Neural cell (in vitro differentiated cells): ENCODE data around the gene MPP3. TPM values are rescaled to one million over a fixed set of nuclear protein-coding genes. Genes with fewer than 3 reads are reported as not detected.
A peak's percentile ranks its signal among the peaks of the same experiment; 100 is the strongest.

Experiments used
- H2AFZ ChIP-seq: fragments of 200-600, 300-800 bp; sonication (generic), shearing (Covaris generic); 2 replicates; pipeline ENCODE4 v1.6.0; 2014; ENCODE audit warnings: low read depth, mild to moderate bottlenecking, antibody characterized with exemption, low read length, moderate library complexity
- H3F3A ChIP-seq: fragments of 200-600 bp; shearing (Covaris generic); 2 replicates; pipeline ENCODE4 v1.6.1; 2016; ENCODE audit warnings: mild to moderate bottlenecking, moderate library complexity, mixed read lengths, antibody characterized with exemption, low read length; ENCODE audit not compliant: insufficient read depth, poor library complexity, severe bottlenecking
- H3K27ac ChIP-seq: fragments of 200-600, 300-800 bp; sonication (generic), shearing (Covaris generic); 2 replicates; pipeline ENCODE4 v1.5.1; 2014; ENCODE audit warnings: mild to moderate bottlenecking, low read length, moderate library complexity
- H3K27me3 ChIP-seq: fragments of 300-800, 200-600 bp; sonication (generic), shearing (Covaris generic); 2 replicates; pipeline ENCODE4 v1.6.0; 2014; ENCODE audit warnings: mild to moderate bottlenecking, low read depth, low read length, moderate library complexity; ENCODE audit not compliant: insufficient read depth
- H3K36me3 ChIP-seq: fragments of 300-800, 200-600 bp; sonication (generic), shearing (Covaris generic); 2 replicates; pipeline ENCODE4 v1.5.1; 2014; ENCODE audit warnings: mild to moderate bottlenecking, antibody characterized with exemption, low read length, moderate library complexity; ENCODE audit not compliant: insufficient read depth
- H3K4me2 ChIP-seq: fragments of 300-800, 200-600 bp; sonication (generic), shearing (Covaris generic); 2 replicates; pipeline ENCODE4 v1.6.0; 2014; ENCODE audit warnings: mild to moderate bottlenecking, low read length
- H3K4me3 ChIP-seq: fragments of 300-800, 200-600 bp; sonication (generic), shearing (Covaris generic); 2 replicates; pipeline ENCODE4 v1.5.1; 2014; ENCODE audit warnings: mild to moderate bottlenecking, low read length, moderate library complexity
- H3K79me2 ChIP-seq: fragments of 200-600 bp; shearing (Covaris generic); replicated peaks from 2 replicates; pipeline ENCODE4 v1.6.0; 2014; ENCODE audit warnings: mild to moderate bottlenecking, low read length, moderate library complexity; ENCODE audit not compliant: insufficient read depth
- H3K9ac ChIP-seq: fragments of 300-800, 200-600 bp; sonication (generic), shearing (Covaris generic); 2 replicates; pipeline ENCODE4 v1.6.1; 2016; ENCODE audit warnings: mild to moderate bottlenecking, low read length, mixed read lengths
- H3K9me2 ChIP-seq: fragments of 200-600 bp; shearing (Covaris generic); 2 replicates; pipeline ENCODE4 v1.6.1; 2016; ENCODE audit warnings: mild to moderate bottlenecking, low read length, mixed read lengths; ENCODE audit not compliant: insufficient read depth
- H3K9me3 ChIP-seq: fragments of 200-600, 300-800 bp; sonication (generic), shearing (Covaris generic); 2 replicates; pipeline ENCODE4 v1.6.1; 2016; ENCODE audit warnings: mild to moderate bottlenecking, mixed run types, low read length, moderate library complexity, mixed read lengths
- H4K20me1 ChIP-seq: fragments of 200-600 bp; shearing (Covaris generic); 2 replicates; pipeline ENCODE4 v1.6.1; 2016; ENCODE audit warnings: mild to moderate bottlenecking, mixed run types; ENCODE audit not compliant: insufficient read depth
- EP300 ChIP-seq: fragments of 450-650 bp; conservative IDR thresholded peaks from 2 replicates; pipeline ENCODE4 v1.6.1; 2014; ENCODE audit warnings: antibody characterized with exemption, mild to moderate bottlenecking, moderate library complexity; ENCODE audit not compliant: poor library complexity, severe bottlenecking
- EZH2 ChIP-seq: fragments of 200-600, 300-800 bp; shearing (Covaris generic), sonication (generic); IDR thresholded peaks from 2 replicates; pipeline ENCODE4 v1.6.1; 2014; ENCODE audit warnings: antibody characterized with exemption, low read length, borderline replicate concordance, mild to moderate bottlenecking; ENCODE audit not compliant: insufficient read depth, poor library complexity, severe bottlenecking
- MXI1 ChIP-seq: fragments of 450-650 bp; conservative IDR thresholded peaks from 2 replicates; pipeline ENCODE4 v1.6.1; 2014; ENCODE audit warnings: antibody characterized with exemption, mild to moderate bottlenecking; ENCODE audit not compliant: poor library complexity, severe bottlenecking
- POLR2AphosphoS5 ChIP-seq: IDR thresholded peaks from 2 replicates; pipeline ENCODE4 v1.6.1; 2012
- RAD21 ChIP-seq: fragments of 450-650 bp; conservative IDR thresholded peaks from 2 replicates; pipeline ENCODE4 v1.6.1; 2014; ENCODE audit warnings: antibody characterized with exemption, mild to moderate bottlenecking, moderate library complexity
- SMC3 ChIP-seq: fragments of 450-650 bp; conservative IDR thresholded peaks from 2 replicates; pipeline ENCODE4 v1.6.1; 2014; ENCODE audit warnings: antibody characterized with exemption, mild to moderate bottlenecking, moderate library complexity; ENCODE audit not compliant: poor library complexity
- TAF1 ChIP-seq: IDR thresholded peaks from 2 replicates; pipeline ENCODE4 v1.6.1; 2012; ENCODE audit warnings: low read depth
- polyA minus RNA-seq: library from RNA; depleted of rRNA, polyadenylated mRNA; stranded (reverse); fragments of >200 nt; gene quantifications from 2 replicates; pipeline ENCODE4 v1.2.3, GENCODE V29; 2014
- polyA plus RNA-seq: library from polyadenylated mRNA; depleted of rRNA; stranded (reverse); fragments of >200 nt; gene quantifications from 2 replicates; pipeline ENCODE4 v1.2.3, GENCODE V29; 2014
- TF ChIP-seq, protein P1 (sequence below): IDR thresholded peaks from 2 replicates; pipeline ENCODE4 v1.6.1; 2012; ENCODE audit warnings: borderline replicate concordance
- TF ChIP-seq, protein P2 (sequence below): fragments of 450-650 bp; IDR thresholded peaks from 2 replicates; pipeline ENCODE4 v1.5.1; 2014; ENCODE audit warnings: antibody characterized with exemption, mild to moderate bottlenecking, moderate library complexity; ENCODE audit not compliant: poor library complexity, severe bottlenecking

Gene MPP3, protein sequence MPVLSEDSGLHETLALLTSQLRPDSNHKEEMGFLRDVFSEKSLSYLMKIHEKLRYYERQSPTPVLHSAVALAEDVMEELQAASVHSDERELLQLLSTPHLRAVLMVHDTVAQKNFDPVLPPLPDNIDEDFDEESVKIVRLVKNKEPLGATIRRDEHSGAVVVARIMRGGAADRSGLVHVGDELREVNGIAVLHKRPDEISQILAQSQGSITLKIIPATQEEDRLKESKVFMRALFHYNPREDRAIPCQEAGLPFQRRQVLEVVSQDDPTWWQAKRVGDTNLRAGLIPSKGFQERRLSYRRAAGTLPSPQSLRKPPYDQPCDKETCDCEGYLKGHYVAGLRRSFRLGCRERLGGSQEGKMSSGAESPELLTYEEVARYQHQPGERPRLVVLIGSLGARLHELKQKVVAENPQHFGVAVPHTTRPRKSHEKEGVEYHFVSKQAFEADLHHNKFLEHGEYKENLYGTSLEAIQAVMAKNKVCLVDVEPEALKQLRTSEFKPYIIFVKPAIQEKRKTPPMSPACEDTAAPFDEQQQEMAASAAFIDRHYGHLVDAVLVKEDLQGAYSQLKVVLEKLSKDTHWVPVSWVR
- 48.1 and 67.2 TPM in 2 replicates for polyA plus RNA-seq
- 40.2 and 41.6 TPM in 2 replicates for polyA minus RNA-seq

DNA sequence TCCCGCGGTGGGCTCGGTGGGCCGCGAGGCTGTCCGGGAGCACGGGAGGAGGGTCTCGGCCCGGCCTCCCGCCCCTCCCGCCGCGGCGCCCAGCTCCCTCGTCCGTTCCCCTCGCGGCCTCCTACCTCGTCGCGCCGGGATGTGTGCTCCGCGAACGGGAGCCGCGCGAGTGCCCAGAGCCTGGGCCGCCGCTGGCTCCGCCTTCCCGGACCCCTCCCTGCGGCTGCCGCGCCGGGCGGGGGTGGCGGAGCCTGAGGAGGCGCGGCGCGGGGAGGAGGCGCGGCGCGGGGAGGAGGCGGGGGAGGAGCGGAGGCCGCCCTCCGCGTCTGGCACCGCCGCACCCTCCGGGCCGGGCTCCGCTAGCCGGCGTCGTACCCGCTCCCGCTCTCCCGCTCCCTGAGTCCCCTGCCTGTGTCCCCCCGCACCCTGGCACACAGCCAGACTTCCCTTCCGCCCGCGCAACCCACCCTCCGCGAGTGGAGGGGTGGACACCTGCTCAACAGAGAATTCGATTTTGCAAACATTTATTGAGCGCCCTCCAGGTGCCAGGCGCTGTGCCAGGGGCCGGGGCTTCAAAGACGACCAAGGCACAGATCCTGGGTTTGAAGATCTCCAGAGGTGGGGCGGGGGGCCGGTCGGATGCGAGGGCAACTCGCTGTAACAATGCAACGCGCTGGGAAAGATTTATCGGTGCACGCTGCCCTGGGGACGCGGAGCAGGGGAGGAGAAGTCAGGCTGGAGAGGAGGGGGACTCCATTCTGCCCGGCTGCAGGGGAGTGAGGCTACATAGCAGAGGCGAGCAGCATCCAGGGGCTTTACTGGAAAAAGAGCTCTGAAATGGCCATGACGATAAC, at the start of gene MPP3:
TSS of gene MPP3 (minus strand) at position 171 of the 854 bp plus-strand sequence. CDS start 1,240 bp downstream, outside the sequence.
- no peaks in the 10 kb centered on the region for H3K9me3 ChIP-seq
- no peaks in the 10 kb centered on the region for H3K27me3 ChIP-seq
- H2AFZ ChIP-seq: peak within 1 kb of the TSS; percentile 61
- H3K79me2 ChIP-seq: no peaks in the 10 kb centered on the region
- peak within 1 kb of the TSS; percentile 66 for H3K4me2 ChIP-seq
- no peaks in the 10 kb centered on the region for H3K9me2 ChIP-seq
- H3K4me3 ChIP-seq: peak within 1 kb of the TSS; percentile 87
- peak within 1 kb of the TSS; percentile 32 for H3K27ac ChIP-seq
- H3F3A ChIP-seq: no peaks in the 10 kb centered on the region
- no peaks in the 10 kb centered on the region for H4K20me1 ChIP-seq
- no peaks in the 10 kb centered on the region for H3K36me3 ChIP-seq
- peak within 1 kb of the TSS; percentile 75 for H3K9ac ChIP-seq
- peak; percentile 46 for TF ChIP-seq TAF1
- TF ChIP-seq POLR2AphosphoS5: peak; percentile 58
- TF ChIP-seq RAD21: no peak
- TF ChIP-seq SMC3: peak; percentile 28
- TF ChIP-seq EP300: no peak
- TF ChIP-seq, protein P1, sequence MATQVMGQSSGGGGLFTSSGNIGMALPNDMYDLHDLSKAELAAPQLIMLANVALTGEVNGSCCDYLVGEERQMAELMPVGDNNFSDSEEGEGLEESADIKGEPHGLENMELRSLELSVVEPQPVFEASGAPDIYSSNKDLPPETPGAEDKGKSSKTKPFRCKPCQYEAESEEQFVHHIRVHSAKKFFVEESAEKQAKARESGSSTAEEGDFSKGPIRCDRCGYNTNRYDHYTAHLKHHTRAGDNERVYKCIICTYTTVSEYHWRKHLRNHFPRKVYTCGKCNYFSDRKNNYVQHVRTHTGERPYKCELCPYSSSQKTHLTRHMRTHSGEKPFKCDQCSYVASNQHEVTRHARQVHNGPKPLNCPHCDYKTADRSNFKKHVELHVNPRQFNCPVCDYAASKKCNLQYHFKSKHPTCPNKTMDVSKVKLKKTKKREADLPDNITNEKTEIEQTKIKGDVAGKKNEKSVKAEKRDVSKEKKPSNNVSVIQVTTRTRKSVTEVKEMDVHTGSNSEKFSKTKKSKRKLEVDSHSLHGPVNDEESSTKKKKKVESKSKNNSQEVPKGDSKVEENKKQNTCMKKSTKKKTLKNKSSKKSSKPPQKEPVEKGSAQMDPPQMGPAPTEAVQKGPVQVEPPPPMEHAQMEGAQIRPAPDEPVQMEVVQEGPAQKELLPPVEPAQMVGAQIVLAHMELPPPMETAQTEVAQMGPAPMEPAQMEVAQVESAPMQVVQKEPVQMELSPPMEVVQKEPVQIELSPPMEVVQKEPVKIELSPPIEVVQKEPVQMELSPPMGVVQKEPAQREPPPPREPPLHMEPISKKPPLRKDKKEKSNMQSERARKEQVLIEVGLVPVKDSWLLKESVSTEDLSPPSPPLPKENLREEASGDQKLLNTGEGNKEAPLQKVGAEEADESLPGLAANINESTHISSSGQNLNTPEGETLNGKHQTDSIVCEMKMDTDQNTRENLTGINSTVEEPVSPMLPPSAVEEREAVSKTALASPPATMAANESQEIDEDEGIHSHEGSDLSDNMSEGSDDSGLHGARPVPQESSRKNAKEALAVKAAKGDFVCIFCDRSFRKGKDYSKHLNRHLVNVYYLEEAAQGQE: peak; percentile 35
- TF ChIP-seq, protein P2, sequence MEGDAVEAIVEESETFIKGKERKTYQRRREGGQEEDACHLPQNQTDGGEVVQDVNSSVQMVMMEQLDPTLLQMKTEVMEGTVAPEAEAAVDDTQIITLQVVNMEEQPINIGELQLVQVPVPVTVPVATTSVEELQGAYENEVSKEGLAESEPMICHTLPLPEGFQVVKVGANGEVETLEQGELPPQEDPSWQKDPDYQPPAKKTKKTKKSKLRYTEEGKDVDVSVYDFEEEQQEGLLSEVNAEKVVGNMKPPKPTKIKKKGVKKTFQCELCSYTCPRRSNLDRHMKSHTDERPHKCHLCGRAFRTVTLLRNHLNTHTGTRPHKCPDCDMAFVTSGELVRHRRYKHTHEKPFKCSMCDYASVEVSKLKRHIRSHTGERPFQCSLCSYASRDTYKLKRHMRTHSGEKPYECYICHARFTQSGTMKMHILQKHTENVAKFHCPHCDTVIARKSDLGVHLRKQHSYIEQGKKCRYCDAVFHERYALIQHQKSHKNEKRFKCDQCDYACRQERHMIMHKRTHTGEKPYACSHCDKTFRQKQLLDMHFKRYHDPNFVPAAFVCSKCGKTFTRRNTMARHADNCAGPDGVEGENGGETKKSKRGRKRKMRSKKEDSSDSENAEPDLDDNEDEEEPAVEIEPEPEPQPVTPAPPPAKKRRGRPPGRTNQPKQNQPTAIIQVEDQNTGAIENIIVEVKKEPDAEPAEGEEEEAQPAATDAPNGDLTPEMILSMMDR: no peak
- no peak for TF ChIP-seq MXI1
- no peak for TF ChIP-seq EZH2
